Body of pancreas (tissue), 4 donors: ENCODE measurements around the gene CMTM7. TPM values are rescaled to one million over a fixed set of nuclear protein-coding genes. Genes with fewer than 3 reads are reported as not detected.

Source experiments
- ATAC-seq: fragments of 150-250 bp; one replicate; pipeline ENCODE4 v1.9.1; 2016
- DNase-seq, 4 donors: peaks; one replicate each; pipeline ENCODE4 v3.0.0-alpha.2; 2019
- H3K27ac ChIP-seq, 4 donors: fragments of 200-600 bp; sonication (generic); 1 replicate in 3 of 4; 2 replicates in 1 of 4; pipeline versions ENCODE4 v1.5.1 to v1.6.1; 2016 to 2019; ENCODE audit warnings: mild to moderate bottlenecking in 1 of 4, mixed read lengths in 1 of 4, moderate library complexity in 1 of 4
- H3K27me3 ChIP-seq, 2 donors: fragments of 200-600 bp; sonication (generic); one replicate each; pipeline ENCODE4 v1.6.0; 2016; ENCODE audit warnings: mild to moderate bottlenecking in 1 of 2
- H3K36me3 ChIP-seq, 2 donors: fragments of 200-600 bp; sonication (generic); replicated peaks in 1 of 2; 2 replicates each; pipeline ENCODE4 v1.5.1; 2016; ENCODE audit warnings: low read depth in 2 of 2; ENCODE audit not compliant: insufficient read depth in 1 of 2
- H3K4me1 ChIP-seq: fragments of 200-600 bp; sonication (generic); one replicate; pipeline ENCODE4 v1.6.0; 2016
- H3K4me3 ChIP-seq, 2 donors: fragments of 200-600 bp; sonication (generic); 1 replicate in 1 of 2; 2 replicates in 1 of 2; pipeline ENCODE4 v1.5.1; 2016 to 2019
- H3K9me3 ChIP-seq, 3 donors: fragments of 200-600 bp; sonication (generic); 1 replicate in 2 of 3; 2 replicates in 1 of 3; pipeline ENCODE4 v1.5.1; 2016
- CTCF ChIP-seq, 7 experiments: fragments of 450-650 bp in 4 of 7; fragments of 200-600 bp in 3 of 7; sonication (generic) in 3 of 7; IDR thresholded peaks; one replicate each; pipeline ENCODE4 v1.5.1; 2016 to 2019; ENCODE audit warnings: antibody characterized with exemption in 7 of 7
- POLR2A ChIP-seq, 3 donors: fragments of 450-650 bp; IDR thresholded peaks; one replicate each; pipeline ENCODE4 v1.6.1; 2016; ENCODE audit warnings: antibody characterized with exemption in 3 of 3, mild to moderate bottlenecking in 2 of 3
- WGBS, 2 donors: methylation state at CpG; one replicate each; pipeline ENCODE4 v1.1.5; 2017; 5-methylcytosine and 5-hydroxymethylcytosine counted together
- intact Hi-C: fragments of 100-400 bp; cut with DNase I; formaldehyde crosslinking; loops from one replicate; pipeline ENCODE4 v1.15.1; 2023
- total RNA-seq, 2 donors: library from RNA; depleted of rRNA; stranded (reverse); fragments of >200 nt; gene quantifications; one replicate each; pipeline ENCODE4 v1.1.0, GENCODE V29; 2016

The CMTM7 gene
- total RNA-seq, 2 donors from 2014 or later, result 23.3 to 51.1 TPM

GRCh38 chr3:32422943-32423342, 31.3 kb downstream of the CMTM7 start:
- Histone ChIP-seq H3K27me3 (no peaks in the 10 kb centered on the region), H3K4me1 (peaks cover 82% of the 10 kb centered on the region), H3K4me3 (no peak overlapping the region), H3K27ac (peak overlapping the region; percentile 88 to 94 (median 90)), H3K36me3 (no peaks in the 10 kb centered on the region), H3K9me3 (no peaks in the 10 kb centered on the region)
- ATAC-seq (no peak), DNase-seq (no peak)
- intact Hi-C loops, result no loop called here
- WGBS, 2 donors, result 60 to 62% methylated on average over 2 of the region's 2 CpGs
- TF ChIP-seq POLR2A (IDR thresholded peaks at IDR 0.05), result no peak
- no peak for TF ChIP-seq CTCF (IDR thresholded peaks at IDR 0.05)

- 82 to 84% methylated on average over 3 of the region's 3 CpGs for WGBS, 2 donors
- H3K36me3 ChIP-seq, result no peaks in the 10 kb centered on the region
- DNase-seq, result no peak
- intact Hi-C loops, result no loop called here
- H3K27ac ChIP-seq, result peak overlapping the region; percentile 88 to 94 (median 90)
- no peaks in the 10 kb centered on the region for H3K27me3 ChIP-seq
- no peaks in the 10 kb centered on the region for H3K9me3 ChIP-seq
- ATAC-seq, result no peak
- H3K4me3 ChIP-seq, result no peak overlapping the region
- TF ChIP-seq CTCF (IDR thresholded peaks at IDR 0.05) (no peak), POLR2A (IDR thresholded peaks at IDR 0.05) (no peak)
- peaks cover 82% of the 10 kb centered on the region for H3K4me1 ChIP-seq
These were observed 31.9 kb downstream of the CMTM7 start for GRCh38 chr3:32423534-32423933.

GRCh38 chr3:32423956-32424557, 32.4 kb downstream of the CMTM7 start:
- H3K4me1 ChIP-seq, result peaks cover 80% of the 10 kb centered on the region
- no peaks in the 10 kb centered on the region for H3K9me3 ChIP-seq
- TF ChIP-seq POLR2A (IDR thresholded peaks at IDR 0.05) (no peak), CTCF (IDR thresholded peaks at IDR 0.05) (no peak)
- WGBS, 2 donors, result 79 to 92% methylated on average over 12 of the region's 12 CpGs
- H3K36me3 ChIP-seq, result no peaks in the 10 kb centered on the region
- no peak overlapping the region for H3K4me3 ChIP-seq
- no peak for DNase-seq
- peak overlapping the region in 3 of 4 donors; percentile 88 to 94 (median 91) for H3K27ac ChIP-seq
- intact Hi-C loops, result no loop called here
- no peaks in the 10 kb centered on the region for H3K27me3 ChIP-seq
- ATAC-seq, result no peak

- intact Hi-C loops, result no loop called here
- 83 to 91% methylated on average over 9 of the region's 9 CpGs for WGBS, 2 donors
- no peaks in the 10 kb centered on the region for H3K9me3 ChIP-seq
- TF ChIP-seq POLR2A (IDR thresholded peaks at IDR 0.05) (no peak), CTCF (IDR thresholded peaks at IDR 0.05) (no peak)
- H3K27me3 ChIP-seq, result no peaks in the 10 kb centered on the region
- H3K36me3 ChIP-seq, result no peaks in the 10 kb centered on the region
- peak overlapping the region in 3 of 4 donors; percentile 88 to 94 (median 91) for H3K27ac ChIP-seq
- no peak overlapping the region for H3K4me3 ChIP-seq
- no peak for ATAC-seq
- H3K4me1 ChIP-seq, result peaks cover 74% of the 10 kb centered on the region
- DNase-seq, result no peak
These were observed 33.1 kb downstream of the CMTM7 start for GRCh38 chr3:32424581-32425250.
